ENCODE results near the gene UQCRC2.
"Not testable (repeated sequence)": the region's sequence is repeated elsewhere in the genome, so short reads cannot be mapped to it uniquely, and the experiment has no call there.

UQCRC2 gene

GRCh38 chr16:22013486-22013885 is 60.3 kb downstream of the UQCRC2 start:
- no peak for DNase-seq

- DNase-seq, result no peak
Observed at GRCh38 chr16:22014271-22014873, 61.2 kb downstream of the UQCRC2 start.

- DNase-seq, result no peak
Observed at GRCh38 chr16:22016927-22017326, 63.8 kb downstream of the UQCRC2 start.

- DNase-seq, result no peak
Observed at GRCh38 chr16:22018559-22018958, 65.4 kb downstream of the UQCRC2 start.

GRCh38 chr16:22022151-22022550 is 69.0 kb downstream of the UQCRC2 start:
- no peak for DNase-seq

GRCh38 chr16:22023505-22023904 is 70.3 kb downstream of the UQCRC2 start:
- DNase-seq, result no peak

- DNase-seq, result not testable (repeated sequence)
Observed at GRCh38 chr16:22024785-22025184, 71.6 kb downstream of the UQCRC2 start.

- no peak for DNase-seq
Observed at GRCh38 chr16:22027633-22028032, 74.5 kb downstream of the UQCRC2 start.

GRCh38 chr16:22029632-22030031 is 76.5 kb downstream of the UQCRC2 start:
- no peak for DNase-seq

GRCh38 chr16:22030087-22030812 is 77.1 kb downstream of the UQCRC2 start:
- no peak for DNase-seq

- DNase-seq, result no peak
Observed at GRCh38 chr16:22031483-22032083, 78.4 kb downstream of the UQCRC2 start.

Data from activated T-cell treated with anti-CD3 and anti-CD28 coated beads for 4 hours (primary cell).